SK-N-SH treated with all-trans-retinoic acid at 6 μM for 48 hours (cell line): ENCODE measurements around the gene ROBO3.

Source experiments
- ATAC-seq: fragments of 200-7000 bp; cut with Tn5 transposase; 3 replicates; pipeline ENCODE4 v1.9.1; 2020; ENCODE audit warnings: mild to moderate bottlenecking, moderate library complexity
- BACH2 ChIP-seq: fragments of 250-450 bp; sonication (Bioruptor Pico); IDR thresholded peaks from 2 replicates; pipeline ENCODE4 v1.9.0; 2021; ENCODE audit warnings: mild to moderate bottlenecking, borderline replicate concordance
- CSDC2 ChIP-seq: fragments of 250-450 bp; sonication (Bioruptor Pico); IDR thresholded peaks from 2 replicates; pipeline ENCODE4 v1.5.0; 2020; ENCODE audit warnings: mild to moderate bottlenecking, moderate library complexity
- ESRRG ChIP-seq: fragments of 250-450 bp; sonication (Bioruptor Pico); IDR thresholded peaks from 2 replicates; pipeline ENCODE4 v1.6.1; 2021; ENCODE audit warnings: mild to moderate bottlenecking
- GLIS3 ChIP-seq: fragments of 250-450 bp; sonication (Bioruptor Pico); IDR thresholded peaks from 2 replicates; pipeline ENCODE4 v1.5.0; 2020; ENCODE audit warnings: mild to moderate bottlenecking, moderate library complexity
- ISL1 ChIP-seq: fragments of 250-450 bp; sonication (Bioruptor Pico); IDR thresholded peaks from 2 replicates; pipeline ENCODE4 v2.1.2; 2022; ENCODE audit warnings: mild to moderate bottlenecking, moderate library complexity
- PATZ1 ChIP-seq: fragments of 250-450 bp; sonication (Bioruptor Pico); IDR thresholded peaks from 2 replicates; pipeline ENCODE4 v1.8.0; 2020; ENCODE audit warnings: mild to moderate bottlenecking, moderate library complexity, borderline replicate concordance
- POU6F1 ChIP-seq: fragments of 250-450 bp; sonication (Bioruptor Pico); IDR thresholded peaks from 2 replicates; pipeline ENCODE4 v1.8.0; 2021; ENCODE audit warnings: low read depth, mild to moderate bottlenecking, moderate library complexity, borderline replicate concordance
- PPARA ChIP-seq: fragments of 250-450 bp; sonication (Bioruptor Pico); IDR thresholded peaks from 2 replicates; pipeline ENCODE4 v1.5.0; 2020; ENCODE audit warnings: mild to moderate bottlenecking, borderline replicate concordance
- RARB ChIP-seq: fragments of 250-450 bp; sonication (Bioruptor Pico); IDR thresholded peaks from 2 replicates; pipeline ENCODE4 v1.8.0; 2021; ENCODE audit warnings: mild to moderate bottlenecking, moderate library complexity
- SNAI2 ChIP-seq: fragments of 250-450 bp; sonication (Bioruptor Pico); IDR thresholded peaks from 2 replicates; pipeline ENCODE4 v1.5.0; 2020; ENCODE audit warnings: mild to moderate bottlenecking, moderate library complexity
- TCF4 ChIP-seq: fragments of 250-450 bp; sonication (Bioruptor Pico); IDR thresholded peaks from 2 replicates; pipeline ENCODE4 v1.8.0; 2021; ENCODE audit warnings: mild to moderate bottlenecking, moderate library complexity, borderline replicate concordance
- TOX ChIP-seq: fragments of 250-450 bp; sonication (Bioruptor Pico); IDR thresholded peaks from 2 replicates; pipeline ENCODE4 v1.8.0; 2021; ENCODE audit warnings: mild to moderate bottlenecking, moderate library complexity, borderline replicate concordance
- ZFP3 ChIP-seq: fragments of 250-450 bp; sonication (Bioruptor Pico); IDR thresholded peaks from 2 replicates; pipeline ENCODE4 v1.5.0; 2020; ENCODE audit warnings: mild to moderate bottlenecking, moderate library complexity
- ZFP30 ChIP-seq: fragments of 450-650 bp; formaldehyde crosslinking; IDR thresholded peaks from 2 replicates; pipeline ENCODE4 v1.5.0; 2022; ENCODE audit warnings: mild to moderate bottlenecking, moderate library complexity
- ZNF565 ChIP-seq: fragments of 450-650 bp; formaldehyde crosslinking; conservative IDR thresholded peaks from 2 replicates; pipeline ENCODE4 v1.5.0; 2020; ENCODE audit warnings: low read depth, mild to moderate bottlenecking, moderate library complexity
- ZNF70 ChIP-seq: fragments of 450-650 bp; formaldehyde crosslinking; IDR thresholded peaks from 2 replicates; pipeline ENCODE4 v1.5.0; 2020; ENCODE audit warnings: mild to moderate bottlenecking, moderate library complexity
- ZNF8 ChIP-seq: fragments of 450-650 bp; formaldehyde crosslinking; IDR thresholded peaks from 2 replicates; pipeline ENCODE4 v1.5.0; 2020; ENCODE audit warnings: mild to moderate bottlenecking, moderate library complexity
- TF ChIP-seq, protein P1 (sequence below): fragments of 250-450 bp; sonication (Bioruptor Pico); IDR thresholded peaks from 2 replicates; pipeline ENCODE4 v1.5.1; 2021; ENCODE audit warnings: mild to moderate bottlenecking, moderate library complexity
- TF ChIP-seq, protein P2 (sequence below): fragments of 250-450 bp; sonication (Bioruptor Pico); IDR thresholded peaks from 2 replicates; pipeline ENCODE4 v1.5.0; 2020; ENCODE audit warnings: mild to moderate bottlenecking, moderate library complexity
- TF ChIP-seq, protein P3 (sequence below): fragments of 250-450 bp; sonication (Bioruptor Pico); IDR thresholded peaks from 2 replicates; pipeline ENCODE4 v1.5.1; 2020; ENCODE audit warnings: low read depth, mild to moderate bottlenecking, moderate library complexity

Gene ROBO3

DNA sequence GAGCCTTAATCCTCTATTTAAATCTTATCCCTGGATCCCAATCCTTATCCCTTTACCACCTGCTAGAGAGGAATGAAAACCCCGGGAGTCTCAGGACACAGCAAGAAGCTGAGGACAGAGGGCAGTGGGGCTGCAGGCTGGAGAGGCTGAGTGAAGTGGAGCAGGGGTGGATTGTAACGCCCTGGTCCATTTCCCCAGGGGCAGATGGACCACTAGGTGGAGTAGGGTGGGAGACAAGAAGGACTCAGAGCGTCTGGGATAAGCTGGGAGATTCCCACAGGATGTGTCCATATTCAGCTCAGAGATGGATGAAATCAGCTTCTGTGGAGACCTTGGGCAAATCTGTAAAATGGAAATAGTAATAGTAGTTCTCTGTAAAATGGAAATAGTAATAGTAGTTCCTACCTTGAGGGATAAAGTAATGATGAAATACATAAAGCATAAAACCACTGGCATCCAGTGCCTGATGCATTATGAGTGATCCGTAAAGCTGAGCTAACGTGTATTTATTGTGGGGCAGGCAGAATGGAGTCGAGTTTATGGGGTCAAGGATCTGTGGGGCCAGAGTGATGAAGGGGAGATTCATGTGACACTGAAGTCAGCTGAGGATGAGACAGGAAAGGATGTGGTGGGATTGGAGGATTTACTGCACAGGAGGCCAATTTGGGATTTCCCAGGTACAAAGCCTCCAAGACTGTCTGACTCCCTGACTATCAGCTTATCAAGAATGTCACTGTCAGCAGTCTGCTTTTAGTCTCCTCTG is 34.3 kb downstream of the ROBO3 start:
- ATAC-seq, result peak; percentile 3; the same call in 2 of the 3 replicates
- TF ChIP-seq ISL1 (no peak), PPARA (no peak), ZNF565 (no peak), GLIS3 (CRISPR knock-in tag) (no peak), PATZ1 (CRISPR knock-in tag) (no peak), TCF4 (CRISPR knock-in tag) (no peak), ZNF70 (CRISPR knock-in tag) (no peak)

DNA sequence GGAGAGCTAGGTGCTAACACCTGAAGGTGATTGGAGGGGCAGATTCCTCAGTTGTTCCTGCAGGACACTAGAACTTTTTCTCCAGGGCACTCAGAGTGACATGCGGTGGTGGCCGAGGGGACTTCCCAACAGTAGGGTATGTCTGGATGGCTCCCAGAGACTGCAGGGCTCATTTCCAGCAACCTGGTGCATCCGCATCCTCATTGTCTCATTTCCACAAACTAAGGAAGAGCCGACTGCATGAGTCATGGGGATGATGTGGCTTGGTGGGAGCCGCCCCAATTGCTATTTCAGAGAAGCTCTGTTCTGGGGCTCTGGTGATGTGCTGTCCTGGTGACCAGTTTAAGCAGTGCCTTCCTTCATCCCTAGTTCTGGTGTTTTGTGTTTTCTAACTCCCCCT is 35.2 kb downstream of the ROBO3 start:
- peak; percentile 80 for ATAC-seq
- no peak for TF ChIP-seq SNAI2 (CRISPR knock-in tag)

DNA sequence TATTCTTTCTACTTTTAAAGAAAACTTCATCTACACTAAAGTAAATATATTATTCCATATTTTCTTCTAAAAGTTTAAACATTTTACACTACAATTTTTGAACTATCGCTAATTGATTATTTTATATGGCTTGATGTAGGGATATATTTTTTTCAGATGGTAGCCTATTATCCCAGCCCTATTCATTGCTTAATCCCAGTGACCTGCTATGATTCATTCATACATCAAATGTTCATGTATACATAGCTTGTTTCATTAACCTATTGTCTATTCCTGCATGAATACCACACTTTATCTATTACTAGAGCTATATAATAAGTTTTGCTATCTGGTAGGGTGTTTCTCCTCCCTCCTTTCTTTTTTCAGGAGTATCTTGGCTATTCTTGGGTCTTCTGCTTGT is 37.4 kb downstream of the ROBO3 start:
- no peak for TF ChIP-seq CSDC2 (CRISPR knock-in tag)
- no peak for TF ChIP-seq POU6F1
- TF ChIP-seq BACH2 (CRISPR knock-in tag), result no peak
- no peak for TF ChIP-seq ZNF565
- no peak for TF ChIP-seq ZNF8
- TF ChIP-seq ISL1, result no peak
- no peak for TF ChIP-seq PPARA
- no peak for TF ChIP-seq TOX (CRISPR knock-in tag)
- TF ChIP-seq SNAI2 (CRISPR knock-in tag), result no peak
- TF ChIP-seq, protein P1, sequence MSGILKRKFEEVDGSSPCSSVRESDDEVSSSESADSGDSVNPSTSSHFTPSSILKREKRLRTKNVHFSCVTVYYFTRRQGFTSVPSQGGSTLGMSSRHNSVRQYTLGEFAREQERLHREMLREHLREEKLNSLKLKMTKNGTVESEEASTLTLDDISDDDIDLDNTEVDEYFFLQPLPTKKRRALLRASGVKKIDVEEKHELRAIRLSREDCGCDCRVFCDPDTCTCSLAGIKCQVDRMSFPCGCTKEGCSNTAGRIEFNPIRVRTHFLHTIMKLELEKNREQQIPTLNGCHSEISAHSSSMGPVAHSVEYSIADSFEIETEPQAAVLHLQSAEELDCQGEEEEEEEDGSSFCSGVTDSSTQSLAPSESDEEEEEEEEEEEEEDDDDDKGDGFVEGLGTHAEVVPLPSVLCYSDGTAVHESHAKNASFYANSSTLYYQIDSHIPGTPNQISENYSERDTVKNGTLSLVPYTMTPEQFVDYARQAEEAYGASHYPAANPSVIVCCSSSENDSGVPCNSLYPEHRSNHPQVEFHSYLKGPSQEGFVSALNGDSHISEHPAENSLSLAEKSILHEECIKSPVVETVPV (CRISPR knock-in tag), result no peak
- TF ChIP-seq, protein P2, sequence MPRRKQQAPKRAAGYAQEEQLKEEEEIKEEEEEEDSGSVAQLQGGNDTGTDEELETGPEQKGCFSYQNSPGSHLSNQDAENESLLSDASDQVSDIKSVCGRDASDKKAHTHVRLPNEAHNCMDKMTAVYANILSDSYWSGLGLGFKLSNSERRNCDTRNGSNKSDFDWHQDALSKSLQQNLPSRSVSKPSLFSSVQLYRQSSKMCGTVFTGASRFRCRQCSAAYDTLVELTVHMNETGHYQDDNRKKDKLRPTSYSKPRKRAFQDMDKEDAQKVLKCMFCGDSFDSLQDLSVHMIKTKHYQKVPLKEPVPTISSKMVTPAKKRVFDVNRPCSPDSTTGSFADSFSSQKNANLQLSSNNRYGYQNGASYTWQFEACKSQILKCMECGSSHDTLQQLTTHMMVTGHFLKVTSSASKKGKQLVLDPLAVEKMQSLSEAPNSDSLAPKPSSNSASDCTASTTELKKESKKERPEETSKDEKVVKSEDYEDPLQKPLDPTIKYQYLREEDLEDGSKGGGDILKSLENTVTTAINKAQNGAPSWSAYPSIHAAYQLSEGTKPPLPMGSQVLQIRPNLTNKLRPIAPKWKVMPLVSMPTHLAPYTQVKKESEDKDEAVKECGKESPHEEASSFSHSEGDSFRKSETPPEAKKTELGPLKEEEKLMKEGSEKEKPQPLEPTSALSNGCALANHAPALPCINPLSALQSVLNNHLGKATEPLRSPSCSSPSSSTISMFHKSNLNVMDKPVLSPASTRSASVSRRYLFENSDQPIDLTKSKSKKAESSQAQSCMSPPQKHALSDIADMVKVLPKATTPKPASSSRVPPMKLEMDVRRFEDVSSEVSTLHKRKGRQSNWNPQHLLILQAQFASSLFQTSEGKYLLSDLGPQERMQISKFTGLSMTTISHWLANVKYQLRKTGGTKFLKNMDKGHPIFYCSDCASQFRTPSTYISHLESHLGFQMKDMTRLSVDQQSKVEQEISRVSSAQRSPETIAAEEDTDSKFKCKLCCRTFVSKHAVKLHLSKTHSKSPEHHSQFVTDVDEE, result no peak
- no peak for TF ChIP-seq ESRRG (CRISPR knock-in tag)
- TF ChIP-seq, protein P3, sequence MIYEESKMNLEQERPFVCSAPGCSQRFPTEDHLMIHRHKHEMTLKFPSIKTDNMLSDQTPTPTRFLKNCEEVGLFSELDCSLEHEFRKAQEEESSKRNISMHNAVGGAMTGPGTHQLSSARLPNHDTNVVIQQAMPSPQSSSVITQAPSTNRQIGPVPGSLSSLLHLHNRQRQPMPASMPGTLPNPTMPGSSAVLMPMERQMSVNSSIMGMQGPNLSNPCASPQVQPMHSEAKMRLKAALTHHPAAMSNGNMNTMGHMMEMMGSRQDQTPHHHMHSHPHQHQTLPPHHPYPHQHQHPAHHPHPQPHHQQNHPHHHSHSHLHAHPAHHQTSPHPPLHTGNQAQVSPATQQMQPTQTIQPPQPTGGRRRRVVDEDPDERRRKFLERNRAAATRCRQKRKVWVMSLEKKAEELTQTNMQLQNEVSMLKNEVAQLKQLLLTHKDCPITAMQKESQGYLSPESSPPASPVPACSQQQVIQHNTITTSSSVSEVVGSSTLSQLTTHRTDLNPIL (CRISPR knock-in tag), result no peak
- TF ChIP-seq ZFP30, result no peak
- TF ChIP-seq, all 23 proteins: peak for 0
- ATAC-seq, result no peak

DNA sequence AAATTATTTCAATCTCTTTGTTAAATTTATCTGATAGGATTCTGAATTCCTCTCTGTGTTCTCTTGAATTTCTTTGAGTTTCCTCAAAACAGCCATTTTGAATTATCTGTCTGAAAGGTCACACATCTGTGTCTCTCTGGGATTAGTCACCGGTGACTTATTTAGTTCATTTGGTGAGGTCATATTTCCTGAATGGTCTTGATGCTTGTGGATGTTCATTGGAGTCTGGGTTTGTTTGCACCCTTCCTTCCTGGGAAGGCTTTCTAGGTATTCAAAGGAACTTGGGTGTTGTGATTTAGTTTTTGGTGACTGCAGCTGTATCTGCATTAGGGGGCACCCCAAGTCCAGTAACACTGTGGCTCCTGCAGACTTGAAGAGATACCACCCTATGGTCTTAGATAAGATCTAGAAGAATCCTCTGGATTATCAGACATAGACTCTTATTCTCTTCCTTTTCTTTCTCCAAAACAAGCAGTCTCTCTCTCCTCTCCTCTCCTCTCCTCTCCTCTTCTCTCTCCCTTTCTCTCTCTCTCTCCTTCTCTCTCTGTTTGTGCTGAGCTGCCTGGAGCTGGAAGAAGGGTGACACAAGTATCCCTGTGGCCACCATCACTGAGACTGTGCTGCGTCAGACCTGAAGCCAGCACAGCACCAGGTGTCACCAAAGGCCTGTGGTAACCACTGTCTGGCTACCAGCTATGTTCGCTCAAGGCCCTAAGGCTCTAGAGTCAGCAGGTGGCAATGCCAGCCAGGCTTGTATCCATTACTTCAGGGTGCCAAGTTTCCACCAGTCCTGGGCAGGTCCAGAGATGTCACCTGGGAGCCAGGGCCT is 50.5 kb downstream of the ROBO3 start:
- no peak for ATAC-seq
- TF ChIP-seq SNAI2 (CRISPR knock-in tag) (no peak), GLIS3 (CRISPR knock-in tag) (no peak), ZFP3 (CRISPR knock-in tag) (no peak), ISL1 (no peak), RARB (CRISPR knock-in tag) (no peak), PPARA (no peak), TOX (CRISPR knock-in tag) (no peak), POU6F1 (no peak), ZNF565 (no peak)
- TF ChIP-seq, protein P3 (CRISPR knock-in tag), result no peak
